Naive thymus-derived CD4-positive, alpha-beta T cell (primary cell): ENCODE measurements around the gene ICAM2. TPM values are rescaled to one million over a fixed set of nuclear protein-coding genes. Genes with fewer than 3 reads are reported as not detected.

Experiments
- ATAC-seq: fragments of 150-1000 bp; cut with Tn5 transposase; 2 replicates; pipeline ENCODE4 v1.10.0; 2021; ENCODE audit warnings: mild to moderate bottlenecking, moderate library complexity
- CTCF ChIA-PET: fragments of 350-600 bp; sonication (Branson Sonifier 250); formaldehyde crosslinking; loops from one replicate; lab custom pipeline; 2021; ENCODE audit warnings: antibody characterized with exemption; lab: Charles Lee
- POLR2A ChIA-PET: fragments of 350-600 bp; sonication (Branson Sonifier 250); formaldehyde crosslinking; loops from one replicate; lab custom pipeline; 2021; ENCODE audit warnings: antibody characterized with exemption, inconsistent platforms; lab: Charles Lee
- DNase-seq, 9 donors: peaks; one replicate each; pipeline versions ENCODE4 v3.0.0 to v3.0.0-alpha.2; 2020 to 2022; ENCODE audit warnings: mixed read lengths in 1 of 9
- H3K27ac ChIP-seq: one replicate; pipeline ENCODE4 v1.7.0; 2013; ENCODE audit warnings: mild to moderate bottlenecking, low read depth, low read length, moderate library complexity
- H3K27me3 ChIP-seq, 2 donors: one replicate each; pipeline ENCODE4 v1.7.0; 2013; ENCODE audit warnings: low read length in 2 of 2, mild to moderate bottlenecking in 2 of 2, moderate library complexity in 2 of 2; ENCODE audit not compliant: control insufficient read depth in 2 of 2, insufficient read depth in 2 of 2
- H3K36me3 ChIP-seq, 3 experiments: 1 replicate in 2 of 3; 2 replicates in 1 of 3; pipeline ENCODE4 v1.7.0; 2013; ENCODE audit warnings: low read length in 3 of 3, mild to moderate bottlenecking in 3 of 3, moderate library complexity in 1 of 3; ENCODE audit not compliant: insufficient read depth in 3 of 3, control insufficient read depth in 2 of 3
- H3K4me1 ChIP-seq, 2 donors: one replicate each; pipeline ENCODE4 v1.7.0; 2013; ENCODE audit warnings: low read length in 2 of 2, mild to moderate bottlenecking in 2 of 2, moderate library complexity in 1 of 2; ENCODE audit not compliant: control insufficient read depth in 2 of 2, insufficient read depth in 2 of 2
- H3K4me3 ChIP-seq: 2 replicates; pipeline ENCODE4 v1.7.0; 2013; ENCODE audit warnings: mild to moderate bottlenecking, low read length
- H3K9me3 ChIP-seq, 3 experiments: 1 replicate in 2 of 3; 2 replicates in 1 of 3; pipeline ENCODE4 v1.7.0; 2013; ENCODE audit warnings: low read length in 3 of 3; ENCODE audit not compliant: control insufficient read depth in 2 of 3
- H3K27ac Mint-ChIP-seq, 9 donors: one replicate each; pipeline ENCODE4 v1.8.0; 2020 to 2022; ENCODE audit warnings: mixed read lengths in 9 of 9, mild to moderate bottlenecking in 8 of 9, moderate library complexity in 5 of 9, inconsistent platforms in 2 of 9
- H3K27me3 Mint-ChIP-seq, 5 donors: one replicate each; pipeline ENCODE4 v1.8.0; 2021 to 2022; ENCODE audit warnings: mixed read lengths in 5 of 5, mild to moderate bottlenecking in 1 of 5
- H3K36me3 Mint-ChIP-seq, 5 donors: one replicate each; pipeline ENCODE4 v1.8.0; 2020 to 2022; ENCODE audit warnings: mixed read lengths in 5 of 5, mild to moderate bottlenecking in 3 of 5, inconsistent platforms in 1 of 5
- H3K4me1 Mint-ChIP-seq, 7 donors: one replicate each; pipeline ENCODE4 v1.8.0; 2020 to 2022; ENCODE audit warnings: mixed read lengths in 7 of 7, mild to moderate bottlenecking in 3 of 7, inconsistent platforms in 1 of 7
- H3K4me3 Mint-ChIP-seq, 10 donors: one replicate each; pipeline ENCODE4 v1.8.0; 2020 to 2022; ENCODE audit warnings: mild to moderate bottlenecking in 10 of 10, mixed read lengths in 10 of 10, moderate library complexity in 6 of 10, inconsistent platforms in 2 of 10
- H3K9me3 Mint-ChIP-seq, 11 donors: one replicate each; pipeline ENCODE4 v1.8.0; 2020 to 2022; ENCODE audit warnings: mixed read lengths in 11 of 11, mild to moderate bottlenecking in 4 of 11, inconsistent platforms in 1 of 11, moderate library complexity in 1 of 11
- intact Hi-C, 2 donors: fragments of 100-400 bp; cut with micrococcal nuclease; formaldehyde crosslinking; loops; one replicate each; pipeline ENCODE4 v1.15.1; 2023
- polyA plus RNA-seq, 2 donors: library from polyadenylated mRNA; unstranded; fragments of 300-500 nt; fragmentation: Illumina TruSeq; gene quantifications; one replicate each; pipeline ENCODE4 v1.2.3, GENCODE V29; 2021
- total RNA-seq, 6 experiments: library from RNA in 5 of 6; stranded (reverse) in 5 of 6; gene quantifications; 1 replicate in 5 of 6; 2 replicates in 1 of 6; pipeline ENCODE4 v1.2.3 and lab custom pipeline; 2021 to 2026

ICAM2 gene
- total and polyA plus RNA-seq, 7 experiments from 2014 or later = 60.9 to 414 (median 131) TPM

GRCh38 chr17:64060331-64060730, 39.9 kb upstream of the ICAM2 start:
- no peak overlapping the region for H3K4me3 ChIP-seq
- H3K4me3 Mint-ChIP-seq = peak overlapping the region in 2 of 10 donors; percentile 0 to 2
- H3K4me1 ChIP-seq = peaks cover 17 to 68% of the 10 kb centered on the region in 2 donors
- no peaks in the 10 kb centered on the region for H3K9me3 Mint-ChIP-seq
- peaks cover under 1 to 82% (median 7%) of the 10 kb centered on the region in 3 experiments for H3K36me3 ChIP-seq
- H3K9me3 ChIP-seq = no peaks in the 10 kb centered on the region
- CTCF ChIA-PET = interaction anchor here (1.0 to 8.4 kb wide), 3 partner anchors 35 to 86 kb away, joined by 3 to 142 read pairs (median 5); partner anchors contain the start of gene ERN1
- intact Hi-C loops = no loop called here
- H3K27me3 Mint-ChIP-seq = no peaks in the 10 kb centered on the region
- H3K27ac ChIP-seq = no peak overlapping the region
- H3K27ac Mint-ChIP-seq = peak overlapping the region in 4 of 9 donors; percentile 59 to 78 (median 66)
- POLR2A ChIA-PET = interaction anchor here (0.6 to 10.5 kb wide), 5 partner anchors 10 to 429 kb away, joined by 4 to 57 read pairs (median 6); partner anchors contain the start of gene ERN1
- ATAC-seq (no peak), DNase-seq (no peak)
- no peaks in the 10 kb centered on the region for H3K27me3 ChIP-seq
- H3K4me1 Mint-ChIP-seq = peaks cover 30 to 84% (median 43%) of the 10 kb centered on the region in 7 donors
- peaks cover 12 to 77% (median 26%) of the 10 kb centered on the region in 5 donors for H3K36me3 Mint-ChIP-seq

GRCh38 chr17:64059756-64060155, 39.3 kb upstream of the ICAM2 start:
- Mint-ChIP-seq H3K27ac (peak overlapping the region in 5 of 9 donors; percentile 7 to 78 (median 67)), H3K4me3 (peak overlapping the region in 1 of 10 donors; percentile 2), H3K27me3 (no peaks in the 10 kb centered on the region), H3K4me1 (peaks cover 30 to 81% (median 38%) of the 10 kb centered on the region in 7 donors), H3K36me3 (peaks cover 16 to 75% (median 27%) of the 10 kb centered on the region in 5 donors), H3K9me3 (no peaks in the 10 kb centered on the region)
- Histone ChIP-seq H3K27me3 (no peaks in the 10 kb centered on the region), H3K4me3 (no peak overlapping the region), H3K4me1 (peaks cover 16 to 63% of the 10 kb centered on the region in 2 donors), H3K9me3 (no peaks in the 10 kb centered on the region), H3K36me3 (peaks cover 3 to 83% (median 9%) of the 10 kb centered on the region in 3 experiments), H3K27ac (no peak overlapping the region)
- ATAC-seq (no peak), DNase-seq (no peak)
- CTCF ChIA-PET = interaction anchor here (1.0 to 8.4 kb wide), 3 partner anchors 34 to 87 kb away, joined by 3 to 142 read pairs (median 5); partner anchors contain the start of gene ERN1
- POLR2A ChIA-PET = interaction anchor here (0.6 to 1.9 kb wide), 3 partner anchors 71 to 429 kb away, joined by 4 to 6 read pairs (median 5); partner anchors contain the start of gene ERN1
- intact Hi-C loops = no loop called here

DNA sequence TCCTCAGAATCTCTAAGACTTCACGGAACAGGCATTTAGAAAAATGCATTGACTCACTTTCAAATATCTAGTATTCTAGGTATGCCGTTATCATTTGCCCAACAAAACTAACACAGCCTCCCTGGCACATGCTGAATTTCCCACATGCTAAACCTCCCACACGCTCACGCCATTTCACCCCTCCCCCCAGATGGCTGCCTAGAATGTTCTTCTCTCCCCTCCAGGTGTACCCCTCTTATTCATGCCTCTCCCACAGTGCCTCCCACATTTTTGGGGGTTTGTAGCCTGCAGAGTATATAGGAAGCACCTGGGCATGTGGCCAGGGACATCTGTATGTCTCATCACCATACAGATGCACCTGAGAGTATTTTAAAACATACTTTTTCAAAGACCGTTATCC, 38.2 kb upstream of the ICAM2 start:
- CTCF ChIA-PET = interaction anchor here (2.0 to 2.7 kb wide), 2 partner anchors 30 to 139 kb away, joined by 6 to 11 read pairs; no protein-coding TSS in a partner anchor
- H3K27ac ChIP-seq = no peak overlapping the region
- H3K36me3 Mint-ChIP-seq = peaks cover 14 to 73% (median 20%) of the 10 kb centered on the region in 5 donors
- peaks cover 3 to 84% (median 16%) of the 10 kb centered on the region in 3 experiments for H3K36me3 ChIP-seq
- POLR2A ChIA-PET = interaction anchor here (1.4 to 1.7 kb wide), 2 partner anchors 38 to 71 kb away, joined by 3 to 4 read pairs; partner anchors contain the start of genes ERN1 and ICAM2
- H3K27me3 Mint-ChIP-seq = no peaks in the 10 kb centered on the region
- ATAC-seq (no peak), DNase-seq (no peak)
- H3K4me1 Mint-ChIP-seq = peaks cover 19 to 70% (median 26%) of the 10 kb centered on the region in 7 donors
- no peaks in the 10 kb centered on the region for H3K27me3 ChIP-seq
- no peaks in the 10 kb centered on the region for H3K9me3 ChIP-seq
- peaks cover 13 to 52% of the 10 kb centered on the region in 2 donors for H3K4me1 ChIP-seq
- no peak overlapping the region for H3K4me3 Mint-ChIP-seq
- intact Hi-C loops = no loop called here
- no peaks in the 10 kb centered on the region for H3K9me3 Mint-ChIP-seq
- peak overlapping the region in 6 of 9 donors; percentile 3 to 74 (median 58) for H3K27ac Mint-ChIP-seq
- H3K4me3 ChIP-seq = no peak overlapping the region

DNA sequence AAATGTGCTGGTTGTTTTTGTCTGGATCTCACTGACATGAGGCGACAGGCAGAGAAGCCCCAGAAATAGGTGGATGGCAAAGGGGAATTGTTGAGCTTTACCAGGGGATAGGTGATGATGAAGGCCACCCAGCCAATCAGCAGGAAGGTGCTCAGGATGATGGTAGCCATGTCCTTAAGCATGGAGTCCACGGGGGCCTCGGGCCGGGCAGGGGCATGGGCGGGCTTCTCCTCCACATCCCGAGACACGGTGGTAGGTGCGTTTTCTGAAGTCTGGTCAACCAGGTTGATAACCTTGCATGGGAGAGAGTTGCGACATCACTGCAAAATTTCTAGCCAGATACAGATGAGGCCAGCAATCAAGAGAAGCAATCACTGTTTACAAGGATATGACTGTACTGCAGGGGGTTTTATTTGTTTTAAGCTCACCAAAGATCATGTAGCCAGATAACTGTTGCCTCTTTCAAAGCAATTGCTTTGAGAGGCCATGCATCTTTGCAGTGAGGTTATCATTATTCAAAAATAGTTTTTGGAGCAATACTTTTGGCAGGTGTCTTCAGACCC, 37.3 kb upstream of the ICAM2 start:
- H3K27ac ChIP-seq = no peak overlapping the region
- intact Hi-C loops = no loop called here
- Mint-ChIP-seq H3K36me3 (peaks cover 20 to 75% (median 26%) of the 10 kb centered on the region in 5 donors), H3K4me1 (peaks cover 13 to 70% (median 24%) of the 10 kb centered on the region in 7 donors), H3K27ac (peak overlapping the region in 3 of 9 donors; percentile 5 to 69 (median 55)), H3K4me3 (no peak overlapping the region), H3K27me3 (no peaks in the 10 kb centered on the region), H3K9me3 (no peaks in the 10 kb centered on the region)
- DNase-seq = no peak
- peaks cover 3 to 84% (median 16%) of the 10 kb centered on the region in 3 experiments for H3K36me3 ChIP-seq
- CTCF ChIA-PET = interaction anchor here (2.0 to 3.0 kb wide), 4 partner anchors 29 to 138 kb away, joined by 6 to 13 read pairs (median 10); no protein-coding TSS in a partner anchor
- POLR2A ChIA-PET = interaction anchor here (1.0 to 2.0 kb wide), 7 partner anchors 9 to 88 kb away, joined by 3 to 11 read pairs (median 3); partner anchors contain the start of genes ERN1 and ICAM2
- ATAC-seq = no peak
- no peaks in the 10 kb centered on the region for H3K9me3 ChIP-seq
- H3K27me3 ChIP-seq = no peaks in the 10 kb centered on the region
- H3K4me3 ChIP-seq = no peak overlapping the region
- peaks cover 13 to 45% of the 10 kb centered on the region in 2 donors for H3K4me1 ChIP-seq

DNA sequence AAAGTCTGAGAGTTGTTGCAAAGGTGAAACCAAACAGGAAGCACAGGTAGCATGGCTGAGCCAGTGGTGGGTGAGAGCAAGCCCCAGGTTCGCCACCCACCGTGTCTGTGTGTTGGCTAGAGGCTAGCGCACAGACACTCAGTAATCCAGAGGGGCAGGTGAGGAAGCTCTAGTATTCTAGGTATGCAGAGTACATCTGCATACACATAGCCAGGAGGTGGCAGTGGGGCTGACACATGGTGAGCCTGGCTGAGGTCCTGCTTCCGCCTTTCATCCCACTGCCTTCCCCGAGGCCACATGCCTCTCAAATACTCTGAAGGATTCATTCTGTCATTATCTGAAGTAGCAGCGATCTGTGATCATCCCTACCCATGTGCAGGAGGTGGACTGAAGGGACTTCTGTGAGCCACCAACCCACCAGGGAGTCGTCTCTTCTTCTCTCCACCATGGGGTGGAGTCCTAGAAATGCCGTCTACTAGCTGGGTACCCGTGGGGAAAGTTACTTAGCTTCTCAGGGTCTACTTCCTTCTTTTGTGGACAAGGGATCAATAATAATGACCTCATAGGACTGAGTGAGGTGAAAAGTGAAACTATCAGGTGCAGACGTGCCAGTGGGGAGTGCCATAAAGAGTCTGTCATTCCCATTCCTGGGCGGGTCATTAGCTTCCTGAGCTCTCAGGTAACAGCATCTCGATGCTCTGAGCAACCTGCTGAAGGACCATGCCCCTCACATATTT, 36.0 kb upstream of the ICAM2 start:
- peaks cover 19 to 48% of the 10 kb centered on the region in 2 donors for H3K4me1 ChIP-seq
- no peaks in the 10 kb centered on the region for H3K27me3 Mint-ChIP-seq

More for the DNA sequence above, 36.0 kb upstream of the ICAM2 start:
- Histone ChIP-seq H3K4me3 (no peak overlapping the region), H3K9me3 (no peaks in the 10 kb centered on the region), H3K36me3 (peaks cover 3 to 79% (median 16%) of the 10 kb centered on the region in 3 experiments), H3K27ac (no peak overlapping the region), H3K27me3 (no peaks in the 10 kb centered on the region)
- DNase-seq = no peak
- Mint-ChIP-seq H3K36me3 (peaks cover 19 to 77% (median 31%) of the 10 kb centered on the region in 5 donors), H3K27ac (peak overlapping the region; percentile 24 to 88 (median 79)), H3K4me1 (peaks cover 17 to 70% (median 31%) of the 10 kb centered on the region in 7 donors), H3K4me3 (peak overlapping the region in 2 of 10 donors; percentile 2 to 59), H3K9me3 (no peaks in the 10 kb centered on the region)
- ChIA-PET CTCF (interaction anchor here (0.7 to 3.0 kb wide), 8 partner anchors 7 to 139 kb away, joined by 3 to 13 read pairs (median 5); partner anchors contain the start of gene ICAM2), POLR2A (interaction anchor here (0.6 to 2.0 kb wide), 11 partner anchors 8 to 90 kb away, joined by 3 to 11 read pairs (median 3); partner anchors contain the start of gene ICAM2)
- intact Hi-C loops = no loop called here
- peak; percentile 37 for ATAC-seq
